SK-N-SH (cell line): ENCODE results near the gene PARD3. TPM values are rescaled to one million over a fixed set of nuclear protein-coding genes. Genes with fewer than 3 reads are reported as not detected.

Source experiments
- CTCF ChIA-PET: fragments of 300-600, 350-600 bp; formaldehyde crosslinking; extraction: SDS; loops from one replicate; lab custom pipeline; 2021; lab: Yijun Ruan, JAX
- POLR2A ChIA-PET: fragments of 350-600 bp; sonication (Branson Sonifier 250); formaldehyde crosslinking; extraction: SDS; loops from one replicate; lab custom pipeline; 2020; ENCODE audit warnings: antibody characterized with exemption, inconsistent platforms; lab: Yijun Ruan, JAX
- DNase-seq: peaks from one replicate; pipeline ENCODE4 v3.0.0; 2012
- H2AFZ ChIP-seq: fragments of 200-600 bp; sonication (generic); 2 replicates; pipeline ENCODE4 v1.8.1; 2016; ENCODE audit warnings: antibody characterized with exemption, mild to moderate bottlenecking, low read depth
- H3F3A ChIP-seq: fragments of 200-600 bp; sonication (generic); replicated peaks from 2 replicates; pipeline ENCODE3; 2016; ENCODE audit warnings: antibody characterized with exemption, mild to moderate bottlenecking; ENCODE audit not compliant: insufficient read depth
- H3K27ac ChIP-seq, 2 experiments: fragments of 200-500 bp in 1 of 2; fragments of 200-600 bp in 1 of 2; sonication (Bioruptor generic) in 1 of 2; sonication (generic), shearing (Covaris generic) in 1 of 2; 2 replicates each; pipeline versions ENCODE4 v1.5.1 to v1.6.1; 2014 to 2016; ENCODE audit warnings: low read depth in 2 of 2, inconsistent platforms in 1 of 2, low read length in 1 of 2, mild to moderate bottlenecking in 1 of 2, mixed read lengths in 1 of 2
- H3K27me3 ChIP-seq: fragments of 200-600 bp; sonication (generic), shearing (Covaris generic); 2 replicates; pipeline ENCODE4 v1.6.1; 2016; ENCODE audit warnings: mixed run types; ENCODE audit not compliant: insufficient read depth
- H3K36me3 ChIP-seq, 2 experiments: fragments of 200-500 bp in 1 of 2; fragments of 200-600 bp in 1 of 2; sonication (Bioruptor generic) in 1 of 2; sonication (generic) in 1 of 2; replicated peaks in 1 of 2; 2 replicates each; pipeline versions ENCODE3 to v1.5.1; 2014 to 2016; ENCODE audit warnings: low read length in 1 of 2, mild to moderate bottlenecking in 1 of 2; ENCODE audit not compliant: insufficient read depth in 2 of 2, control insufficient read depth in 1 of 2
- H3K4me1 ChIP-seq, 2 experiments: fragments of 200-500 bp in 1 of 2; fragments of 200-600 bp in 1 of 2; sonication (Bioruptor generic) in 1 of 2; sonication (generic), shearing (Covaris generic) in 1 of 2; 2 replicates each; pipeline versions ENCODE4 v1.5.1 to v1.6.1; 2014 to 2016; ENCODE audit warnings: low read depth in 1 of 2, low read length in 1 of 2, mixed run types in 1 of 2; ENCODE audit not compliant: insufficient read depth in 2 of 2, control insufficient read depth in 1 of 2
- H3K4me2 ChIP-seq: fragments of 200-600 bp; sonication (generic), shearing (Covaris generic); 2 replicates; pipeline ENCODE4 v1.6.1; 2017; ENCODE audit warnings: mixed run types
- H3K4me3 ChIP-seq, 2 experiments: fragments of 200-500 bp in 1 of 2; fragments of 200-600 bp in 1 of 2; sonication (Bioruptor generic) in 1 of 2; sonication (generic), shearing (Covaris generic) in 1 of 2; 2 replicates each; pipeline versions ENCODE4 v1.5.1 to v1.8.1; 2014 to 2016; ENCODE audit warnings: low read depth in 2 of 2, inconsistent platforms in 1 of 2, low read length in 1 of 2, mild to moderate bottlenecking in 1 of 2, mixed read lengths in 1 of 2, moderate library complexity in 1 of 2
- H3K79me2 ChIP-seq: fragments of 200-600 bp; sonication (generic); 2 replicates; pipeline ENCODE4 v1.8.1; 2017; ENCODE audit warnings: mild to moderate bottlenecking; ENCODE audit not compliant: insufficient read depth
- H3K9ac ChIP-seq: fragments of 200-600 bp; sonication (generic); 2 replicates; pipeline ENCODE4 v1.6.1; 2017; ENCODE audit warnings: mixed run types
- H3K9me2 ChIP-seq: fragments of 200-600 bp; sonication (generic); 2 replicates; pipeline ENCODE4 v1.6.1; 2017; ENCODE audit warnings: mixed run types
- H3K9me3 ChIP-seq: fragments of 200-600 bp; sonication (generic); 2 replicates; pipeline ENCODE4 v1.6.1; 2017; ENCODE audit warnings: mixed run types, mild to moderate bottlenecking, moderate library complexity
- H4K20me1 ChIP-seq: fragments of 200-600 bp; sonication (generic); 2 replicates; pipeline ENCODE4 v1.6.1; 2017; ENCODE audit warnings: mild to moderate bottlenecking, mixed run types; ENCODE audit not compliant: insufficient read depth
- CHD2 ChIP-seq: fragments of 150-350 bp; IDR thresholded peaks from 2 replicates; pipeline ENCODE4 v1.6.1; 2018; ENCODE audit warnings: low read length; ENCODE audit not compliant: partially characterized antibody
- EZH2phosphoT487 ChIP-seq: fragments of 200-600 bp; sonication (generic); IDR thresholded peaks from 2 replicates; pipeline ENCODE4 v1.6.1; 2017; ENCODE audit warnings: low read depth, mixed run types, mild to moderate bottlenecking, antibody characterized with exemption, moderate library complexity, borderline replicate concordance
- FOSL2 ChIP-seq: IDR thresholded peaks from 2 replicates; pipeline ENCODE4 v1.4.0; 2012; ENCODE audit warnings: low read depth, mild to moderate bottlenecking, moderate library complexity, borderline replicate concordance
- FOXM1 ChIP-seq: IDR thresholded peaks from 2 replicates; pipeline ENCODE4 v1.4.0; 2012; ENCODE audit warnings: low read depth, mild to moderate bottlenecking
- GABPA ChIP-seq: IDR thresholded peaks from 2 replicates; pipeline ENCODE4 v1.4.0; 2012; ENCODE audit warnings: low read depth, mild to moderate bottlenecking
- JUND ChIP-seq: IDR thresholded peaks from 2 replicates; pipeline ENCODE4 v1.4.0; 2012
- POLR2AphosphoS5 ChIP-seq: IDR thresholded peaks from 2 replicates; pipeline ENCODE4 v1.6.1; 2012; ENCODE audit warnings: low read depth, low read length
- RCOR1 ChIP-seq: fragments of 150-350 bp; IDR thresholded peaks from 2 replicates; pipeline ENCODE4 v1.6.1; 2017; ENCODE audit warnings: antibody characterized with exemption, low read length
- RFX5 ChIP-seq: IDR thresholded peaks from 2 replicates; pipeline ENCODE4 v1.6.1; 2012; ENCODE audit warnings: mild to moderate bottlenecking, improper control_type of control experiment, low read length
- SIN3A ChIP-seq: IDR thresholded peaks from 2 replicates; pipeline ENCODE4 v1.6.1; 2012; ENCODE audit warnings: low read depth, mild to moderate bottlenecking, low read length, moderate library complexity, borderline replicate concordance
- SMC3 ChIP-seq: IDR thresholded peaks from 2 replicates; pipeline ENCODE4 v1.6.1; 2012; ENCODE audit warnings: low read depth, low read length, improper control_type of control experiment
- TAF1 ChIP-seq: IDR thresholded peaks from 2 replicates; pipeline ENCODE4 v1.6.1; 2012; ENCODE audit warnings: low read depth, mild to moderate bottlenecking, low read length, moderate library complexity, borderline replicate concordance
- TCF12 ChIP-seq: IDR thresholded peaks from 2 replicates; pipeline ENCODE4 v1.4.0; 2012
- WGBS: methylation state at CpG from one replicate; pipeline ENCODE4 v1.1.6; 2017; ENCODE audit warnings: low lambda C conversion rate; 5-methylcytosine and 5-hydroxymethylcytosine counted together
- polyA plus RNA-seq, 3 experiments: library from polyadenylated mRNA; depleted of rRNA; stranded (reverse); fragments of >200 nt; gene quantifications; 2 replicates each; pipeline ENCODE4 v1.2.3, GENCODE V29; 2012
- TF ChIP-seq, protein P1 (sequence below): IDR thresholded peaks from 2 replicates; pipeline ENCODE4; 2012
- TF ChIP-seq, protein P2 (sequence below): IDR thresholded peaks from 2 replicates; pipeline ENCODE4 v1.4.0; 2012; ENCODE audit warnings: low read depth, borderline replicate concordance
- TF ChIP-seq, protein P3 (sequence below): IDR thresholded peaks from 2 replicates; pipeline ENCODE4 v1.4.0; 2012; ENCODE audit warnings: low read depth

The PARD3 gene
- polyA plus RNA-seq, 1 of the 3 experiments (the other 2 are of a cell fraction) = 29.4 TPM

DNA sequence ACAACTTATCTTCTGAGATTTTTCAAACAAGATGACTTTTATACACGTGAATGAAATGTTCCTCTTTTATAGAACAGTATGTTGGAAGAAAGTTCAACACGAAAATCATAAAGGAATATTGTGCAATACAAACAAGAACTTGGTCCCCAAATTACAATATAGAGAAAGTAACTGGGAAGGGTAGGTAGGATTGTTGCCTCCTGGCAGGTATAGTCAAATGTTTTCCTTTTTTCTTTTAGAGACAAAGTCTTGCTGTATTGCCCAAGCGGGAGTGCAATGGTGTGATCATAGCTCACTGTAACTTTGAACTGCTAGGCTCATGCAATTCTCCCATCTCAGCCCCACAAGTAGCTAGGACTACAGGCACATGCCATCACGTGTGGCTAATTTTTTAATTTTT is 582.6 kb downstream of the PARD3 start:
- TF ChIP-seq FOSL2 (no peak), SIN3A (no peak), SMC3 (no peak), CHD2 (no peak), TCF12 (no peak), TAF1 (no peak), POLR2AphosphoS5 (no peak), GABPA (no peak)
- no peaks in the 10 kb centered on the region for H3K36me3 ChIP-seq
- no peak overlapping the region for H2AFZ ChIP-seq
- H3K4me2 ChIP-seq = no peak overlapping the region
- no peaks in the 10 kb centered on the region for H3K4me1 ChIP-seq
- H3K27ac ChIP-seq = no peak overlapping the region
- CTCF ChIA-PET = interaction anchor here (1.0 kb wide), 1 partner anchor 11 kb away, joined by 3 read pairs; no protein-coding TSS in a partner anchor
- no peaks in the 10 kb centered on the region for H3K9me2 ChIP-seq
- H3K79me2 ChIP-seq = no peaks in the 10 kb centered on the region
- H3K9ac ChIP-seq = no peak overlapping the region
- DNase-seq = no peak
- no peaks in the 10 kb centered on the region for H4K20me1 ChIP-seq
- no peaks in the 10 kb centered on the region for H3K27me3 ChIP-seq
- H3F3A ChIP-seq = no peaks in the 10 kb centered on the region
- POLR2A ChIA-PET = no interaction called here
- 92% methylated on average over 4 of the region's 4 CpGs for WGBS
- H3K4me3 ChIP-seq = no peak overlapping the region
- no peaks in the 10 kb centered on the region for H3K9me3 ChIP-seq

DNA sequence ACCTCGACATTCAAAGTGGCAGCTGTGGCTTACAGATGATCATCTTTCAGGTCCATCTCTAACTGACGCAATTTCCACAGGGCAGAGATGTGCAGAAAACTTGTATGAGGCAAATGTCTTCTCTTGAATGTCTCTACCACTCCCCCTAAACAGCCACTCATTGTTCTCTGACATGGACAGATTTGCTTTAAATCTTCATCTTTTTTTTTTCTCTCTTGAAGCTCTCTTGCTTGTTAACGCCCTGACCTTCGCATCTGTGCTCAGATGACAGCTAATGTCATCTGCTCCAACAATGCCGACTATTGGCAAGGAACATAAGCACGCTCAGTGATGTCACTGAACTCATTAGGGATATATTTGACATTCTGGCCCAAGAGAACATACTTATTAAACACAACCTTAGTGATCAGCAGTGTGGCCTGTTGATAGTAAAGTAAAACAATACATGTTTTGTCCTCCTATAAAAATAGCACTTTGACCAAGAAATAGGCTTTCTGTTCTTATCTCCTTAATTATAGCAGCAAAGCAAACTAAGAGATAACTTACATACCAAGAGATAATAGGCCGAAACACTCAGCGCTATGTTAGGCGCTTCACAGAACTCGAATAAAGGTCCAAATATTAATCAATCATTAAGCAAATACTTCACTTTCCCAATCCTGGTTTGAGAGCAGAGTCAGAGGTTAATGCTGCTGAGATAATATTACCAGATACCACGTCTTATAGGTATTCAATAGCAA is 583.5 kb downstream of the PARD3 start:
- Histone ChIP-seq H3K36me3 (peaks cover 0 to 7% of the 10 kb centered on the region in 2 experiments), H3K4me3 (no peak overlapping the region), H3F3A (no peaks in the 10 kb centered on the region), H3K4me2 (no peak overlapping the region), H3K9me2 (no peaks in the 10 kb centered on the region), H4K20me1 (no peaks in the 10 kb centered on the region), H2AFZ (no peak overlapping the region), H3K27ac (no peak overlapping the region), H3K79me2 (no peaks in the 10 kb centered on the region), H3K27me3 (no peaks in the 10 kb centered on the region), H3K9ac (no peak overlapping the region), H3K4me1 (no peaks in the 10 kb centered on the region), H3K9me3 (no peaks in the 10 kb centered on the region)
- CTCF ChIA-PET = interaction anchor here (0.8 to 1.0 kb wide), 2 partner anchors 12 to 16 kb away, joined by 3 read pairs; no protein-coding TSS in a partner anchor
- TF ChIP-seq JUND (no peak), FOXM1 (no peak)
- TF ChIP-seq, protein P1, sequence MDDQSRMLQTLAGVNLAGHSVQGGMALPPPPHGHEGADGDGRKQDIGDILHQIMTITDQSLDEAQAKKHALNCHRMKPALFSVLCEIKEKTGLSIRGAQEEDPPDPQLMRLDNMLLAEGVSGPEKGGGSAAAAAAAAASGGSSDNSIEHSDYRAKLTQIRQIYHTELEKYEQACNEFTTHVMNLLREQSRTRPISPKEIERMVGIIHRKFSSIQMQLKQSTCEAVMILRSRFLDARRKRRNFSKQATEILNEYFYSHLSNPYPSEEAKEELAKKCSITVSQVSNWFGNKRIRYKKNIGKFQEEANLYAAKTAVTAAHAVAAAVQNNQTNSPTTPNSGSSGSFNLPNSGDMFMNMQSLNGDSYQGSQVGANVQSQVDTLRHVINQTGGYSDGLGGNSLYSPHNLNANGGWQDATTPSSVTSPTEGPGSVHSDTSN = no peak
- 97% methylated on average over 11 of the region's 11 CpGs for WGBS
- DNase-seq = no peak
- POLR2A ChIA-PET = no interaction called here

DNA sequence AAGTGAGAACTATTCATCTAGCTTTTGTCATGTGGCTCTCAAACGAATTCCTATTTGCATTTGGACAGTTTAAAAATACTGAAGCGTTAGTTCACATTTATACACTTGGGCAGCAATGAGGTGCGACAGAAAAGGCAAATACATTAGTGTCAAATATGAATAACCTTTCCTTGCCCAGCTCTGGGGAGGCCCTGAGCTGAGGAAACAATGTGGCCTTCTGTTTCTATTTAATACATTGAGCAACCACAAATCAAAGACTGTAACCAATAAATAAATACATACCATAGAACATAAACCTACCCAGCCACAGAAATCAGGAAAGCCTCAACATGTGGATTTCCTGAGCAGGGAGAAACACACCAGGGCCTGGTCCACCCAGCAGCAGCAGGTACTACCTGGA is 585.2 kb downstream of the PARD3 start:
- no peaks in the 10 kb centered on the region for H3F3A ChIP-seq
- no peaks in the 10 kb centered on the region for H3K79me2 ChIP-seq
- no peak overlapping the region for H3K4me2 ChIP-seq
- H3K4me3 ChIP-seq = no peak overlapping the region
- no peak overlapping the region for H2AFZ ChIP-seq
- H3K9ac ChIP-seq = no peak overlapping the region
- ChIA-PET POLR2A (no interaction called here), CTCF (no interaction called here)
- 95% methylated on average over 3 of the region's 3 CpGs for whole genome bisulfite sequencing
- H3K9me3 ChIP-seq = no peaks in the 10 kb centered on the region
- no peaks in the 10 kb centered on the region for H3K27me3 ChIP-seq
- H3K27ac ChIP-seq = no peak overlapping the region
- H4K20me1 ChIP-seq = no peaks in the 10 kb centered on the region
- peaks cover 0 to 8% of the 10 kb centered on the region in 2 experiments for H3K36me3 ChIP-seq
- H3K9me2 ChIP-seq = no peaks in the 10 kb centered on the region
- no peak for DNase-seq
- no peaks in the 10 kb centered on the region for H3K4me1 ChIP-seq
- TF ChIP-seq RFX5 = no peak
- TF ChIP-seq, protein P1 = no peak
- TF ChIP-seq EZH2phosphoT487 = no peak
- TF ChIP-seq RCOR1 = no peak
- TF ChIP-seq, protein P2, sequence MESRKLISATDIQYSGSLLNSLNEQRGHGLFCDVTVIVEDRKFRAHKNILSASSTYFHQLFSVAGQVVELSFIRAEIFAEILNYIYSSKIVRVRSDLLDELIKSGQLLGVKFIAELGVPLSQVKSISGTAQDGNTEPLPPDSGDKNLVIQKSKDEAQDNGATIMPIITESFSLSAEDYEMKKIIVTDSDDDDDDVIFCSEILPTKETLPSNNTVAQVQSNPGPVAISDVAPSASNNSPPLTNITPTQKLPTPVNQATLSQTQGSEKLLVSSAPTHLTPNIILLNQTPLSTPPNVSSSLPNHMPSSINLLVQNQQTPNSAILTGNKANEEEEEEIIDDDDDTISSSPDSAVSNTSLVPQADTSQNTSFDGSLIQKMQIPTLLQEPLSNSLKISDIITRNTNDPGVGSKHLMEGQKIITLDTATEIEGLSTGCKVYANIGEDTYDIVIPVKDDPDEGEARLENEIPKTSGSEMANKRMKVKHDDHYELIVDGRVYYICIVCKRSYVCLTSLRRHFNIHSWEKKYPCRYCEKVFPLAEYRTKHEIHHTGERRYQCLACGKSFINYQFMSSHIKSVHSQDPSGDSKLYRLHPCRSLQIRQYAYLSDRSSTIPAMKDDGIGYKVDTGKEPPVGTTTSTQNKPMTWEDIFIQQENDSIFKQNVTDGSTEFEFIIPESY = no peak
- TF ChIP-seq, protein P3, sequence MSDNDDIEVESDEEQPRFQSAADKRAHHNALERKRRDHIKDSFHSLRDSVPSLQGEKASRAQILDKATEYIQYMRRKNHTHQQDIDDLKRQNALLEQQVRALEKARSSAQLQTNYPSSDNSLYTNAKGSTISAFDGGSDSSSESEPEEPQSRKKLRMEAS = no peak
- TF ChIP-seq POLR2AphosphoS5 = no peak
